ENCODE measurements around the gene PCDHGB5. TPM values are rescaled to one million over a fixed set of nuclear protein-coding genes. Genes with fewer than 3 reads are reported as not detected.

PCDHGB5 gene
- polyA plus RNA-seq, 1 donor from 2014 or later: 0.17 TPM

- Histone ChIP-seq H3K9me2 (ENCODE audit: insufficient read depth, low read length) (no peaks in the 10 kb centered on the region), H3K27me3 (ENCODE audit: insufficient read depth, low read depth, low read length) (no peaks in the 10 kb centered on the region), H3K4me2 (ENCODE audit: low read length) (no peak overlapping the region)
Observed at GRCh38 chr5:141360685-141361084, 37.1 kb upstream of the PCDHGB5 start.

DNA sequence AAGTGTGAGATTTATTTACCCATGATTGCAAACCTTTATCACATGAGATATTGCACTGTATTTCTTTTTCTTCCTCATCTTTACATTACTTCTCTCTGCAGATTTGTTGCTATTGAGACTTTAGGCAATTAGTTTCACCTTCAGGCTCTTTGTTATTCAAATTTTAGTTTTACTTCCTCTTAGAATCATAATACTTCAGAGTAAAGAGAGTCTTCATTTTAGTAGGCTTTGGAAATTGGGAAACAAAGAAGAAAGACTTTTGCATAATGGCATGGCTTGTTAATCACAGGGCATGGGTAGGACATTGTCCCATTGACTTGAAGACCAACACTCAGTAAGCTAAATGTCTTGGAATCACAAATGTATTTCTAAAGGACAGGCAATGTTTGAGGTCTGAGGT is 35.0 kb upstream of the PCDHGB5 start:
- Histone ChIP-seq H3K4me2 (ENCODE audit: low read length) (no peak overlapping the region), H3K9me3 (ENCODE audit: low read length) (peaks cover 45% of the 10 kb centered on the region), H4K20me1 (ENCODE audit: insufficient read depth) (no peaks in the 10 kb centered on the region), H3K9ac (ENCODE audit: low read length) (no peak overlapping the region), H3K36me3 (ENCODE audit: insufficient read depth, low read length) (no peaks in the 10 kb centered on the region), H3K9me2 (ENCODE audit: insufficient read depth, low read length) (no peaks in the 10 kb centered on the region), H3K27me3 (ENCODE audit: insufficient read depth, low read depth, low read length) (no peaks in the 10 kb centered on the region), H3F3A (ENCODE audit: insufficient read depth, low read length, poor library complexity, severe bottlenecking) (no peaks in the 10 kb centered on the region), H3K79me2 (replicated peaks; ENCODE audit: insufficient read depth, low read length) (no peaks in the 10 kb centered on the region), H3K4me3 (ENCODE audit: low read length) (no peak overlapping the region), H3K27ac (ENCODE audit: low read length) (no peak overlapping the region), H2AFZ (ENCODE audit: low read depth, low read length) (no peak overlapping the region)
- TF ChIP-seq, protein P1, sequence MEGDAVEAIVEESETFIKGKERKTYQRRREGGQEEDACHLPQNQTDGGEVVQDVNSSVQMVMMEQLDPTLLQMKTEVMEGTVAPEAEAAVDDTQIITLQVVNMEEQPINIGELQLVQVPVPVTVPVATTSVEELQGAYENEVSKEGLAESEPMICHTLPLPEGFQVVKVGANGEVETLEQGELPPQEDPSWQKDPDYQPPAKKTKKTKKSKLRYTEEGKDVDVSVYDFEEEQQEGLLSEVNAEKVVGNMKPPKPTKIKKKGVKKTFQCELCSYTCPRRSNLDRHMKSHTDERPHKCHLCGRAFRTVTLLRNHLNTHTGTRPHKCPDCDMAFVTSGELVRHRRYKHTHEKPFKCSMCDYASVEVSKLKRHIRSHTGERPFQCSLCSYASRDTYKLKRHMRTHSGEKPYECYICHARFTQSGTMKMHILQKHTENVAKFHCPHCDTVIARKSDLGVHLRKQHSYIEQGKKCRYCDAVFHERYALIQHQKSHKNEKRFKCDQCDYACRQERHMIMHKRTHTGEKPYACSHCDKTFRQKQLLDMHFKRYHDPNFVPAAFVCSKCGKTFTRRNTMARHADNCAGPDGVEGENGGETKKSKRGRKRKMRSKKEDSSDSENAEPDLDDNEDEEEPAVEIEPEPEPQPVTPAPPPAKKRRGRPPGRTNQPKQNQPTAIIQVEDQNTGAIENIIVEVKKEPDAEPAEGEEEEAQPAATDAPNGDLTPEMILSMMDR (IDR thresholded peaks at IDR 0.05; ENCODE audit: poor library complexity, severe bottlenecking): no peak
- TF ChIP-seq RAD21 (conservative IDR thresholded peaks at IDR 0.05): no peak
- TF ChIP-seq EP300 (conservative IDR thresholded peaks at IDR 0.05; ENCODE audit: poor library complexity, severe bottlenecking): no peak
- TF ChIP-seq, protein P2, sequence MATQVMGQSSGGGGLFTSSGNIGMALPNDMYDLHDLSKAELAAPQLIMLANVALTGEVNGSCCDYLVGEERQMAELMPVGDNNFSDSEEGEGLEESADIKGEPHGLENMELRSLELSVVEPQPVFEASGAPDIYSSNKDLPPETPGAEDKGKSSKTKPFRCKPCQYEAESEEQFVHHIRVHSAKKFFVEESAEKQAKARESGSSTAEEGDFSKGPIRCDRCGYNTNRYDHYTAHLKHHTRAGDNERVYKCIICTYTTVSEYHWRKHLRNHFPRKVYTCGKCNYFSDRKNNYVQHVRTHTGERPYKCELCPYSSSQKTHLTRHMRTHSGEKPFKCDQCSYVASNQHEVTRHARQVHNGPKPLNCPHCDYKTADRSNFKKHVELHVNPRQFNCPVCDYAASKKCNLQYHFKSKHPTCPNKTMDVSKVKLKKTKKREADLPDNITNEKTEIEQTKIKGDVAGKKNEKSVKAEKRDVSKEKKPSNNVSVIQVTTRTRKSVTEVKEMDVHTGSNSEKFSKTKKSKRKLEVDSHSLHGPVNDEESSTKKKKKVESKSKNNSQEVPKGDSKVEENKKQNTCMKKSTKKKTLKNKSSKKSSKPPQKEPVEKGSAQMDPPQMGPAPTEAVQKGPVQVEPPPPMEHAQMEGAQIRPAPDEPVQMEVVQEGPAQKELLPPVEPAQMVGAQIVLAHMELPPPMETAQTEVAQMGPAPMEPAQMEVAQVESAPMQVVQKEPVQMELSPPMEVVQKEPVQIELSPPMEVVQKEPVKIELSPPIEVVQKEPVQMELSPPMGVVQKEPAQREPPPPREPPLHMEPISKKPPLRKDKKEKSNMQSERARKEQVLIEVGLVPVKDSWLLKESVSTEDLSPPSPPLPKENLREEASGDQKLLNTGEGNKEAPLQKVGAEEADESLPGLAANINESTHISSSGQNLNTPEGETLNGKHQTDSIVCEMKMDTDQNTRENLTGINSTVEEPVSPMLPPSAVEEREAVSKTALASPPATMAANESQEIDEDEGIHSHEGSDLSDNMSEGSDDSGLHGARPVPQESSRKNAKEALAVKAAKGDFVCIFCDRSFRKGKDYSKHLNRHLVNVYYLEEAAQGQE (IDR thresholded peaks at IDR 0.05; ENCODE audit: borderline replicate concordance): no peak
- TF ChIP-seq MXI1 (conservative IDR thresholded peaks at IDR 0.05; ENCODE audit: poor library complexity, severe bottlenecking): no peak
- no peak for TF ChIP-seq POLR2AphosphoS5 (IDR thresholded peaks at IDR 0.05)

More at GRCh38 chr5:141360685-141361084, 37.1 kb upstream of the PCDHGB5 start:
- no peaks in the 10 kb centered on the region for H3K36me3 ChIP-seq (ENCODE audit: insufficient read depth, low read length)
- no peak overlapping the region for H3K27ac ChIP-seq (ENCODE audit: low read length)
- H2AFZ ChIP-seq (ENCODE audit: low read depth, low read length): no peak overlapping the region
- H3K9me3 ChIP-seq (ENCODE audit: low read length): peaks cover 44% of the 10 kb centered on the region
- H3K79me2 ChIP-seq (replicated peaks; ENCODE audit: insufficient read depth, low read length): no peaks in the 10 kb centered on the region
- no peak overlapping the region for H3K4me3 ChIP-seq (ENCODE audit: low read length)
- no peak overlapping the region for H3K9ac ChIP-seq (ENCODE audit: low read length)
- H3F3A ChIP-seq (ENCODE audit: insufficient read depth, low read length, poor library complexity, severe bottlenecking): no peaks in the 10 kb centered on the region
- TF ChIP-seq EZH2 (IDR thresholded peaks at IDR 0.05; ENCODE audit: borderline replicate concordance, insufficient read depth, low read length, poor library complexity, severe bottlenecking): no peak
- TF ChIP-seq SMC3 (conservative IDR thresholded peaks at IDR 0.05; ENCODE audit: poor library complexity): no peak
- TF ChIP-seq MXI1 (conservative IDR thresholded peaks at IDR 0.05; ENCODE audit: poor library complexity, severe bottlenecking): no peak
- TF ChIP-seq EP300 (conservative IDR thresholded peaks at IDR 0.05; ENCODE audit: poor library complexity, severe bottlenecking): no peak
- TF ChIP-seq, protein P1 (IDR thresholded peaks at IDR 0.05; ENCODE audit: poor library complexity, severe bottlenecking): no peak
- TF ChIP-seq, protein P2 (IDR thresholded peaks at IDR 0.05; ENCODE audit: borderline replicate concordance): no peak
- no peak for TF ChIP-seq TAF1 (IDR thresholded peaks at IDR 0.05; ENCODE audit: low read depth)
- no peak for TF ChIP-seq RAD21 (conservative IDR thresholded peaks at IDR 0.05)
- TF ChIP-seq POLR2AphosphoS5 (IDR thresholded peaks at IDR 0.05): no peak
- no peaks in the 10 kb centered on the region for H4K20me1 ChIP-seq (ENCODE audit: insufficient read depth)

All from neural cell (in vitro differentiated cells).